Dermis blood vessel endothelial cell (primary cell): ENCODE measurements around the gene SEMA5A. TPM values are rescaled to one million over a fixed set of nuclear protein-coding genes. Genes with fewer than 3 reads are reported as not detected.

Source experiments
- DNase-seq: peaks from one replicate; pipeline ENCODE4 v3.0.0; 2010
- total RNA-seq: library from RNA; depleted of rRNA; stranded (reverse); fragments of >200 nt; gene quantifications from 2 replicates; pipeline ENCODE4 v1.2.3, GENCODE V29; 2014

The SEMA5A gene
- total RNA-seq, 1 donor from 2014 or later: 0.17 TPM

- no peak for DNase-seq
Measured at GRCh38 chr5:9545136-9545991, 511 bp downstream of the SEMA5A start.

GRCh38 chr5:9544502-9545135, 1.3 kb downstream of the SEMA5A start:
- DNase-seq: peak; percentile 58

GRCh38 chr5:9544056-9544455, 1.8 kb downstream of the SEMA5A start:
- no peak for DNase-seq

- no peak for DNase-seq
Measured at GRCh38 chr5:9543311-9543920, 2.5 kb downstream of the SEMA5A start.

DNA sequence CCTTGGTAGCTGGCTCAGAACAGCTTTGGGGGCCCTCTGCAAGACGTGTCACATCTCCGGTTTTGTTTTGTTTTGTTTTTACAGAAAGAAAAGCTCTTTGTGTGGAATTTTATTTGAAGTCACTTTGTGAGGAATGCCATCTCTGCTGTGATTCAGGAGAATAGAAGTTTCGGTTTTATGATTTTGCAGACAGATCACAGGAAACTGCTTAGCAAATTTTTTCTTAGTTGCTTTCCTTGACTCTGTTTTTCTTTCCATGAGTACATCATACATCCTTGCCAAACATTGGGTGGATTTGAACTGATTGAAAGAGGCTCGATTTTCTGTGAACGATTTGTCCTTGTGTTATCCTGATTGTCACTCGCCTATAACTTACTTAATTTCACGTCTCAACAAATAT, 5.1 kb downstream of the SEMA5A start:
- no peak for DNase-seq

GRCh38 chr5:9538504-9538903, 7.4 kb downstream of the SEMA5A start:
- DNase-seq: no peak

DNA sequence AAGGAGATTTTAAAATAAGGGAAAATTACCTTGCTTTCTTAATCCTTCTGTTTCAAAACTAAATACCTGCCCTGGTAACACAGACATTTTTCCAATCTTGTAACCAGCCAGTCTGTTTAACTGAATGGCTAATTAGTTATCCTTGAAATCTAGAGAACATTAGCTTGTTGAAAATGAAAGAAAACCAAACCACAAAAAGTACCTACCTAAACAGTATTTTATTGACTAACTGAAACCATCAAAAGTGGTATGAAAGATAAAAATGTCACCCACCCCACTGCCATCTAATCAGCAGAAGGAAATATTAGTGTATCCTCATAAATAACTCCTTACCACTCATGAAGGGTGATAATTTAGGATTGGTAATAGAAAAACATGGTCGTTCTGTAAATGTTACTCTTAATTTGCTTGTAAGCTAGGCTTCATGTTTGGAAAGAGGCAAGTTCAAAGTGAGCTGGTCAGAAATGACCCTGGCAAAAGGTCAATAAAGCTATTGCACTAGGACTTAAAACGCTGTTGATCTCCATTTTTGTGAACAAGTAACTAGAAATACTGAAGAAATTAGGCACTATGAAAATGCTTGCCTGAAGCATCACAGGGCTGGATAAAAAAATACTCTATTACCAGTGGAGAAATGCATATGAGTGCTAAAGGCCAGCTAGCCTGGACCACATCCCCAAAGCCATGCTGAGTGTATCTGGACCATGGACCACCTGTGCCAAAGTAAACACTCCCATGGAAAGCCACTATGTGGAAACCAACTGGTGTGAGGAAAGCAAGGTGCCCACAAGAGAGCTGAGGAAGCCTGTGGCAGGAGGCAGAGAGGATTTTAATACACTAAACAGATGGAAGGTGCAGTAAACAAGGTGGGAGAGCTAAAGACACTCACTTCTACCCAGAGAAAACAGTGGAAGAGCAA, 8.4 kb downstream of the SEMA5A start:
- no peak for DNase-seq

DNA sequence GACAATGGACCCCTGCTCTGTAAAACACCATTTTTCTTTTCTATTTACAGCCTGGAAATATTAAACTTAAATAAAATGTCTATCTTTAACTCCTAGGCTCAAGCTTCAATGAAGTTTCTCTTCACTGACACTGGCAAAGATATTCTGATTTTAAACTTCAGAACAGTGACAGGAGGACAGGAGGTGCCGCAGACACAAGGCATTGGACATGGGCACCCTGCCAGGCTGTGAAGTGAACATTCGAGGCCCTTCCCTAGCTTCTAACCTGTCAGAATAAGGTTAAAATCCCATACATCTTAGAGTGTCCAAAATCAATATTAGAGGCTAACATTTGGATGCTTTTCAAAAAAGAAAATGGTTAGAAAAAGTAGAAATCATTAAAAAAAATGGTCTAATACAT, 9.2 kb downstream of the SEMA5A start:
- DNase-seq: no peak

- no peak for DNase-seq
Measured at GRCh38 chr5:9534881-9535517, 10.9 kb downstream of the SEMA5A start.

GRCh38 chr5:9533562-9534364, 12.1 kb downstream of the SEMA5A start:
- DNase-seq: no peak

DNA sequence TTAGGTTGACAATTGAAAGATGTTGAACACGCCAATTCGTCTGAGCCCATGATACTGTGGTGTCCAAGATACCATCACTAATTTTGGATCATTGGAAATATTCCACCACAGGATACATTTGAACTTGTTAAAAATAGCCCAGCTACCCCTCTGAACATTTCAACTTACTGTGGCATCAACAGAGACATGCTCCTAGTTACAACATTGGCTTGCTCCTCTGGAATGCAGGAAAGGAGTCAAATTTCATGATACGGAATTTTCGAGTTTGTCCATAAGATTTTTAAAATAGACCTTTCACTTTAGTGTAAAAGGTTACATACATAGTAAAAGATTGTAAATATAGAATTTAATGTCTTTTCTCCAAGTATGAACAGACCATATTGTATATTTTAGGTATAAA, 12.8 kb downstream of the SEMA5A start:
- no peak for DNase-seq

GRCh38 chr5:9529513-9529912, 16.4 kb downstream of the SEMA5A start:
- DNase-seq: no peak

GRCh38 chr5:9529041-9529480, 16.8 kb downstream of the SEMA5A start:
- no peak for DNase-seq

DNA sequence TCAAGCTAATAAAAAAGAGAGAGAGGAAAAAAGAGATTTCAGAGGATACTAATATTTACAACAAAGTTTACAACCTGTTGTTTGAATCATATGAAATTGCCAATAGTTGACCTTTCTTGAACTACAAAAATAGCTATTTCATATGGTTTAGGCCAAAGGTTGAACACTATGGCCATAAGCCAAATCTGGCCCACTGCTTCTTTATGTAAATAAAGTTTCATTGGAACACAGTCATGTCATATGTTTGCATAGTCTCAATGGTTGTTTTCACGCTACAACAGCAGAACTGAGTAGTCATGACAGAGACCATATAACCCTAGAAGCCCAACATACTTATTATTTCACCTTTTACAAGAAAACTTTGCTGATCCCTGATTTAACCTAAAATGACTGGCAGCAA, 20.9 kb downstream of the SEMA5A start:
- no peak for DNase-seq

GRCh38 chr5:9523090-9523823, 22.6 kb downstream of the SEMA5A start:
- DNase-seq: no peak

GRCh38 chr5:9519537-9519936, 26.3 kb downstream of the SEMA5A start:
- no peak for DNase-seq

DNA sequence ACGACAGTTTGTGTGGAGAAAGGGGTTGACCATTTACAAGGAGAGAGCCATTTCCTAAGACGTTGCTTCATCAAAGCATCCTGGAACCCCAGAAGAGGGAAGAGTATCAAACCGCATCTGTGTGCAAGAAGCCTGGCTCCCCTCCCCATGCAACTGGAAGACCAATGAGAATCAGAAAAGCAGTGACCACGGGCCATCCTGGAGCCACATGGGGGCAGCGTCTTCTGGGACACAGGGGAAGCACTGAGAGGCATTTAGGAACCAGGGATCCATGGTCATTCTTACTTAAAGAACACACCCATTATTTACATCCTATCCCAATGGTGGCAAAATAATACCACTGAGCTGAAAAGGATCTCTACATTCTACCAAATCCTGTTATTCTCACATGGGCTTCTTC, 29.3 kb downstream of the SEMA5A start:
- no peak for DNase-seq

GRCh38 chr5:9515436-9515835, 30.4 kb downstream of the SEMA5A start:
- no peak for DNase-seq

DNA sequence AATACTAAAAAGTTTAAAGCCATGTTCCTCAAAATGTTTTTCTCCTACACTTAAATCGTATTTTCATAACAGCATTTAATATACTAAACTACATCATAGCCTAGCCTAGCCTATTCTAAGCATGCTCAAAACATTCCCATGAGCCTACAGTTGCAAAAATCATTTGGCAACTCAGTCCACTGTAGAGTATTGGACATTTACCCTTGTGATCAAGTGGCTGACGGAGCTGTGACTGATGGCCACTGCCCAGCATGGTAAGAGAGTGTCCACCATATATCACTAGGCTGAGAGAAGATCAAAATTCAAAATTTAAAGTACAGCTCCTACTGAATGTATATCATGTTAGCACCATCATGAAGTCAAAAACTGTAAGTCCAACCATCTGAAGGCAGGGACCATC, 30.9 kb downstream of the SEMA5A start:
- DNase-seq: no peak

- no peak for DNase-seq
Measured at GRCh38 chr5:9513827-9514226, 32.0 kb downstream of the SEMA5A start.

DNA sequence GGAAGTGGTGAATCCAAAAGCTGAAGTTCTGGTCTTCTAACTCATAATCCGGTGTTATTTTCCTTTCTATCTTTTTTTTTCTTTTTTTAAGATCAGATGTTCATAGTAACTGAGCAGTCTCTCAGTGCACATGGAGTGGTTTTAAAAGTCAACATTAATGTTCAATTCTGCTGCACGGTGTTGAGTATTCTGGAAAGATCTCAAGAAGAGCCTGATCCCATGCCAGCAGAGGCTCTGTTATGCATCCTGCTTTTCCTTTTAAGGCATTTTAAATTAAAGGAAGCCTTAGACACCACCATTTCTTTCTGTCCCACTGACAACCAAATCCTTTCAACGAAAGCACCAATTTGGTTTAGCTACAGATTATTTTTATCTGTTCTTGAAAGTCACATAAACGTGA, 33.4 kb downstream of the SEMA5A start:
- no peak for DNase-seq
